Esophagus muscularis mucosa (tissue), 4 donors: ENCODE measurements around the gene VILL.

ENCODE experiments used
- EP300 ChIP-seq: sonication (generic); formaldehyde crosslinking; IDR thresholded peaks from one replicate; pipeline ENCODE4 v1.6.1; 2017; ENCODE audit warnings: antibody characterized with exemption
- POLR2A ChIP-seq: fragments of 450-650 bp; IDR thresholded peaks from one replicate; pipeline ENCODE4 v1.6.1; 2017; ENCODE audit warnings: antibody characterized with exemption, moderate library complexity, mild to moderate bottlenecking, low read depth
- POLR2AphosphoS5 ChIP-seq, 2 donors: sonication (generic); formaldehyde crosslinking; IDR thresholded peaks; one replicate each; pipeline ENCODE4 v1.6.1; 2017; ENCODE audit warnings: antibody characterized with exemption in 2 of 2
- TF ChIP-seq, protein P1 (sequence below), 3 experiments: fragments of 200-600 bp in 2 of 3; fragments of 450-650 bp in 1 of 3; sonication (generic) in 2 of 3; IDR thresholded peaks; one replicate each; pipeline ENCODE4 v1.5.1; 2017 to 2019; ENCODE audit warnings: antibody characterized with exemption in 3 of 3, mild to moderate bottlenecking in 2 of 3, moderate library complexity in 1 of 3

DNA sequence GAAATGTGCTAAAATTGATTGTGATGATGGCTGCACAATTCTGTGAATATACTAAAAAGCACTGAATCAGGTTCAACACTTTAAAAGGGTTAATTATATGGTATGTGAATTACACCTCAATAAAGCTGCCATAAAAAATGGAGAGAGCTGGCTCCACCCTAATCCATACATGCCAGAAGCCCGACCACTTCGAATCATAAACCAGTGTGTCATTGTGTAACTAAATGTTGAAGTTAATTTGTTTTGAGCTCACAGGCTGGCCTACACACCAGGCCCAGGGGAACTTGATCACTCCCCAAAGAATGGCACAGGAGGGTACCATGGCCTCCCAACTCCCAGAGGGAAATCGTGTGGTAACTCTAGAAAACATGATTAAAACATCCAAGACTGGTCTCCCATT lies 24.9 kb downstream of the VILL start:
- no peak for TF ChIP-seq POLR2A
- TF ChIP-seq, protein P1, sequence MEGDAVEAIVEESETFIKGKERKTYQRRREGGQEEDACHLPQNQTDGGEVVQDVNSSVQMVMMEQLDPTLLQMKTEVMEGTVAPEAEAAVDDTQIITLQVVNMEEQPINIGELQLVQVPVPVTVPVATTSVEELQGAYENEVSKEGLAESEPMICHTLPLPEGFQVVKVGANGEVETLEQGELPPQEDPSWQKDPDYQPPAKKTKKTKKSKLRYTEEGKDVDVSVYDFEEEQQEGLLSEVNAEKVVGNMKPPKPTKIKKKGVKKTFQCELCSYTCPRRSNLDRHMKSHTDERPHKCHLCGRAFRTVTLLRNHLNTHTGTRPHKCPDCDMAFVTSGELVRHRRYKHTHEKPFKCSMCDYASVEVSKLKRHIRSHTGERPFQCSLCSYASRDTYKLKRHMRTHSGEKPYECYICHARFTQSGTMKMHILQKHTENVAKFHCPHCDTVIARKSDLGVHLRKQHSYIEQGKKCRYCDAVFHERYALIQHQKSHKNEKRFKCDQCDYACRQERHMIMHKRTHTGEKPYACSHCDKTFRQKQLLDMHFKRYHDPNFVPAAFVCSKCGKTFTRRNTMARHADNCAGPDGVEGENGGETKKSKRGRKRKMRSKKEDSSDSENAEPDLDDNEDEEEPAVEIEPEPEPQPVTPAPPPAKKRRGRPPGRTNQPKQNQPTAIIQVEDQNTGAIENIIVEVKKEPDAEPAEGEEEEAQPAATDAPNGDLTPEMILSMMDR (IDR thresholded peaks at IDR 0.05): no peak
- no peak for TF ChIP-seq EP300
- no peak for TF ChIP-seq POLR2AphosphoS5 (IDR thresholded peaks at IDR 0.05)
